Osteoblast (primary cell): ENCODE measurements around the gene KCND3. TPM values are rescaled to one million over a fixed set of nuclear protein-coding genes. Genes with fewer than 3 reads are reported as not detected.
A peak's percentile ranks its signal among the peaks of the same experiment; 100 is the strongest.

Experiments
- DNase-seq: peaks from one replicate; pipeline ENCODE4 v3.0.0; 2011; ENCODE audit warnings: low spot score, mixed read lengths; ENCODE audit not compliant: insufficient read length; ENCODE audit errors: missing footprints
- H2AFZ ChIP-seq: 2 replicates; pipeline ENCODE4 v1.6.0; 2011; ENCODE audit warnings: mild to moderate bottlenecking, low read length
- H3K27ac ChIP-seq: 2 replicates; pipeline ENCODE4 v1.5.1; 2011; ENCODE audit warnings: mild to moderate bottlenecking, low read depth, low read length, moderate library complexity
- H3K27me3 ChIP-seq: 2 replicates; pipeline ENCODE4 v1.6.0; 2012; ENCODE audit warnings: mild to moderate bottlenecking, control low read depth, inconsistent platforms, low read length, moderate library complexity; ENCODE audit not compliant: insufficient read depth
- H3K36me3 ChIP-seq: 2 replicates; pipeline ENCODE4 v1.5.1; 2011; ENCODE audit warnings: mild to moderate bottlenecking, low read length, control low read depth, moderate library complexity; ENCODE audit not compliant: insufficient read depth
- H3K4me1 ChIP-seq: 2 replicates; pipeline ENCODE4 v1.5.1; 2011; ENCODE audit warnings: mild to moderate bottlenecking, low read length, control low read depth, moderate library complexity; ENCODE audit not compliant: insufficient read depth
- H3K4me2 ChIP-seq: 2 replicates; pipeline ENCODE4 v1.6.0; 2011; ENCODE audit warnings: mild to moderate bottlenecking, low read length; ENCODE audit not compliant: insufficient read depth
- H3K4me3 ChIP-seq: fragments of 200-600 bp; sonication (generic); 3 replicates; pipeline ENCODE4 v1.5.1; 2012; ENCODE audit warnings: mild to moderate bottlenecking, low read length, inconsistent platforms; ENCODE audit not compliant: insufficient read depth
- H3K79me2 ChIP-seq: 2 replicates; pipeline ENCODE4 v1.6.0; 2012; ENCODE audit warnings: mild to moderate bottlenecking, low read length, control low read depth, inconsistent platforms; ENCODE audit not compliant: insufficient read depth
- H3K9me3 ChIP-seq: 2 replicates; pipeline ENCODE4 v1.5.1; 2011; ENCODE audit warnings: low read depth, low read length, control low read depth
- H4K20me1 ChIP-seq: 2 replicates; pipeline ENCODE4 v1.6.0; 2012; ENCODE audit warnings: mild to moderate bottlenecking, low read length, control low read depth; ENCODE audit not compliant: insufficient read depth
- total RNA-seq: library from RNA; depleted of rRNA; stranded (reverse); fragments of >200 nt; gene quantifications from 2 replicates; pipeline ENCODE4 v1.2.3, GENCODE V29; 2012
- TF ChIP-seq, protein P1 (sequence below): IDR thresholded peaks from 2 replicates; pipeline ENCODE4 v1.5.1; 2011; ENCODE audit warnings: mild to moderate bottlenecking, low read depth, low read length, moderate library complexity; ENCODE audit errors: extremely low read depth

KCND3 gene
- total RNA-seq, 1 donor: 3.6 TPM

DNA sequence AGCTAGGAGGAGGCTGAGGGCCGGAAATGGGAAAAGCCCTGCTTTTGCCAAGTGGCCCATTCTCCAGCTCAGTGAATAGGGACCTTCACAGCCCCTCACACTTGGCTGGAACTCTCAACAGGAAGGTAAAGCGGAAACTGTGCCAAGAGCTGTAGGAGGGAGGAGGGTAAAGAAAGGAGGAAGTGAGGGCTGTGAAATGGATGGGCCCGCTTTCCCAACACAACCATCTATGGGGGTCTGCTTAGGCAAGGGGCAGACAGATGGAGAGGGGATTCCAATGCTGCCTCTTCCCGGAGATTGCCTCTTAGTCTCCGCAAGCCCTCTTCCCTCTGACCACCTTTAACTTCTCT is 255.5 kb downstream of the KCND3 start:
- DNase-seq: no peak
- Histone ChIP-seq H3K27ac (peak overlapping the region; percentile 92), H3K4me1 (peaks cover 57% of the 10 kb centered on the region), H3K27me3 (no peaks in the 10 kb centered on the region), H3K4me3 (no peak overlapping the region), H3K79me2 (peaks cover 53% of the 10 kb centered on the region), H2AFZ (no peak overlapping the region), H4K20me1 (peaks cover 18% of the 10 kb centered on the region), H3K36me3 (peaks cover 9% of the 10 kb centered on the region), H3K9me3 (no peaks in the 10 kb centered on the region), H3K4me2 (peak overlapping the region; percentile 30)
- TF ChIP-seq, protein P1, sequence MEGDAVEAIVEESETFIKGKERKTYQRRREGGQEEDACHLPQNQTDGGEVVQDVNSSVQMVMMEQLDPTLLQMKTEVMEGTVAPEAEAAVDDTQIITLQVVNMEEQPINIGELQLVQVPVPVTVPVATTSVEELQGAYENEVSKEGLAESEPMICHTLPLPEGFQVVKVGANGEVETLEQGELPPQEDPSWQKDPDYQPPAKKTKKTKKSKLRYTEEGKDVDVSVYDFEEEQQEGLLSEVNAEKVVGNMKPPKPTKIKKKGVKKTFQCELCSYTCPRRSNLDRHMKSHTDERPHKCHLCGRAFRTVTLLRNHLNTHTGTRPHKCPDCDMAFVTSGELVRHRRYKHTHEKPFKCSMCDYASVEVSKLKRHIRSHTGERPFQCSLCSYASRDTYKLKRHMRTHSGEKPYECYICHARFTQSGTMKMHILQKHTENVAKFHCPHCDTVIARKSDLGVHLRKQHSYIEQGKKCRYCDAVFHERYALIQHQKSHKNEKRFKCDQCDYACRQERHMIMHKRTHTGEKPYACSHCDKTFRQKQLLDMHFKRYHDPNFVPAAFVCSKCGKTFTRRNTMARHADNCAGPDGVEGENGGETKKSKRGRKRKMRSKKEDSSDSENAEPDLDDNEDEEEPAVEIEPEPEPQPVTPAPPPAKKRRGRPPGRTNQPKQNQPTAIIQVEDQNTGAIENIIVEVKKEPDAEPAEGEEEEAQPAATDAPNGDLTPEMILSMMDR: no peak

DNA sequence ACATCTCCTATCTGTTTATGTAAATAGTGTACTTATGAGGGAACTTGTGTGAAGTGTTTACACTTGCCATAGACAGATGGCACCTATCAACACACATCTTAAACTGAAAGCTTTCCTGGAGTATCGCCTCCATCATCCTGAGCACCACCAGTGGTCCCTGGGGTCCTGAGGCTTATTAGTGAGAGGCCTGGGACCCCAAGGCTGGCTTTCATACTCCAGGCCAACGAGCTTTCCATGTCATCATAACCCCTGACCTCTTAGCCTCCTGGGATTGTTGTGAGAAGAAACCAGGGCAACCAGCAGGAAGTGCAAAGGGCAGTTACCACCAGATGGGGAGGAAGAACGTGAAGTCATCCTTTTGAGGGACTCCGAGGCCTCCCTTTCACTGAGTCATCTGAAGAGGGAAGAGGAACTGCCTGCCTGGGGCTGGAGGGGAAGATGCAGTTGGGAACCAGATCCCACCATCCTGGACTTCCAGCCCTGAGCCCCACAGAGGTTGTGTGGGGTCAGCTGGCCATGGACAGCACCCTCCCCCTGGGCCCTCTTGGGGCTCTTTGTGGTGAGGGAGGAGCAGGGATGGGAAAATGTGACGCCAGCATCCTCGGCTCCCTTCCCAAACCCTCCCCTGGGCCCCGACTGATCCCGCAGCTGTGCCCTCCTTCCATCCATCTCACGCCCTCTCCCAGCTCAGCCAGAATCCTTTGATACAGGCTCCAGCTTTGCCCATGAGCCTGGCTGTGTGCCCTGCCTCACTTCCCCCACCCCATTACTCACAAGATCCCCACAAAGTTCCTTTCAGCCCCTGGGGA is 256.1 kb downstream of the KCND3 start:
- H3K4me3 ChIP-seq: peak overlapping the region; percentile 12
- H4K20me1 ChIP-seq: peaks cover 18% of the 10 kb centered on the region
- H2AFZ ChIP-seq: peak overlapping the region; percentile 30
- peak overlapping the region; percentile 92 for H3K27ac ChIP-seq
- H3K27me3 ChIP-seq: no peaks in the 10 kb centered on the region
- H3K79me2 ChIP-seq: peaks cover 54% of the 10 kb centered on the region
- TF ChIP-seq, protein P1: no peak
- peak; percentile 95 for DNase-seq
- H3K4me2 ChIP-seq: peak overlapping the region; percentile 30
- no peaks in the 10 kb centered on the region for H3K9me3 ChIP-seq
- peaks cover 57% of the 10 kb centered on the region for H3K4me1 ChIP-seq
- H3K36me3 ChIP-seq: peaks cover 10% of the 10 kb centered on the region

DNA sequence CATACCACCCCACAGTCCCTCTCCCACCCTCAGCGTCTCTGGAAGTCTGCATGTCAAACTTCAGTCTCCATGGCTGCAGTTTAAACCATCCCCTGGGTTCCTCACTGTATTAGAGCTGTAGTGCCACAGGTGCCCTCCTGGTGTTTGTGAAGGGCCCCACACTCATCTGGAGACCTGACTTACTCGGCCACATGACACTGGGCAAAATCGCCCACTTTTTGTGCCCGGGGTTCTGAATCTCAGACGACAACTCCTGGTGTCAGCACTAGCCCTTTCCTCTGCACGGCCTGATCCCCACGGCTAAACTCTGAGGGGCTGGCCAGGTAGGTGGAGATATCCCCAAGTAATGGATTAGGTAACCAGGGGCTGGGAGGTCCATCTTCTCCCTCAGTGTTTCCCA is 256.8 kb downstream of the KCND3 start:
- Histone ChIP-seq H3K9me3 (no peaks in the 10 kb centered on the region), H4K20me1 (peaks cover 20% of the 10 kb centered on the region), H3K4me1 (peaks cover 52% of the 10 kb centered on the region), H3K4me2 (peak overlapping the region; percentile 30), H3K27ac (peak overlapping the region; percentile 92), H2AFZ (no peak overlapping the region), H3K4me3 (no peak overlapping the region), H3K36me3 (peaks cover 12% of the 10 kb centered on the region), H3K27me3 (no peaks in the 10 kb centered on the region), H3K79me2 (peaks cover 56% of the 10 kb centered on the region)
- TF ChIP-seq, protein P1: no peak
- DNase-seq: no peak

DNA sequence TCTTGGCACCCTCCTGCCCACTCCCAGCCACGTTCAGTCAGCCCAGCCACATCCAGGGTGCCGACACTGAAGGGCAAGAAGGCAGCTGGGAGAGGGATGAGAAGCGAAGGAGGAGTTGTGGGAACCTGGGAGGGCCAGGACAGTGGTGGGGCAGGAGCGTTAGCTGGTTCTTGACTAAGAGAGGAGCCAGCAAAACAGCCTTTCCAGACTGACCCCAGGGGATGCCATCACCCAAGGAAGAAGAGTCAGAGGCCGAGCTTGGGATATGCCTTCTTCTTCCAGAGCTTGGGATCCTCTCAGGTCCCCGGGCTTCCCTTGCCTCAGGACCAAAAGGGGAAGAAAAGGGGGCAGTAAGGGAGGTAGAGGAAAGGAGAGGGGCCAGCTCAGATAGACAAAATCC is 257.5 kb downstream of the KCND3 start:
- H3K9me3 ChIP-seq: no peaks in the 10 kb centered on the region
- H3K27ac ChIP-seq: no peak overlapping the region
- no peak for DNase-seq
- peaks cover 23% of the 10 kb centered on the region for H4K20me1 ChIP-seq
- TF ChIP-seq, protein P1: no peak
- H3K79me2 ChIP-seq: peaks cover 55% of the 10 kb centered on the region
- H3K4me2 ChIP-seq: no peak overlapping the region
- no peak overlapping the region for H2AFZ ChIP-seq
- H3K4me3 ChIP-seq: no peak overlapping the region
- H3K27me3 ChIP-seq: no peaks in the 10 kb centered on the region
- peaks cover 44% of the 10 kb centered on the region for H3K4me1 ChIP-seq
- H3K36me3 ChIP-seq: peaks cover 12% of the 10 kb centered on the region
